Astrocyte (in vitro differentiated cells and primary cell): ENCODE measurements around the gene MPDU1. TPM values are rescaled to one million over a fixed set of nuclear protein-coding genes. Genes with fewer than 3 reads are reported as not detected.

Experiments used
- DNase-seq: peaks from one replicate; pipeline ENCODE4 v3.0.0-alpha.2; 2010; ENCODE audit warnings: low read depth
- FAIRE-seq: peaks from 2 replicates; lab custom pipeline; 2011; peaks lifted over from hg19 to GRCh38; lab: Jason Lieb, UNC
- H2AFZ ChIP-seq: 2 replicates; pipeline ENCODE4 v1.6.0; 2012; ENCODE audit warnings: low read depth, low read length, inconsistent platforms
- H3K27ac ChIP-seq: 2 replicates; pipeline ENCODE4 v1.5.1; 2011; ENCODE audit warnings: low read depth, low read length, inconsistent platforms
- H3K27me3 ChIP-seq: 2 replicates; pipeline ENCODE4 v1.6.0; 2011; ENCODE audit warnings: low read length, inconsistent platforms; ENCODE audit not compliant: insufficient read depth
- H3K36me3 ChIP-seq: 2 replicates; pipeline ENCODE4 v1.5.1; 2011; ENCODE audit warnings: low read length, inconsistent platforms; ENCODE audit not compliant: insufficient read depth
- H3K4me1 ChIP-seq: 2 replicates; pipeline ENCODE4 v1.5.1; 2011; ENCODE audit warnings: low read length, inconsistent platforms; ENCODE audit not compliant: insufficient read depth
- H3K4me2 ChIP-seq: 2 replicates; pipeline ENCODE4 v1.6.0; 2012; ENCODE audit warnings: low read length, inconsistent platforms
- H3K4me3 ChIP-seq: 2 replicates; pipeline ENCODE4 v1.5.1; 2011; ENCODE audit warnings: low read depth, mild to moderate bottlenecking, low read length, inconsistent platforms; ENCODE audit not compliant: insufficient read depth
- H3K79me2 ChIP-seq: 2 replicates; pipeline ENCODE4 v1.6.0; 2012; ENCODE audit warnings: mild to moderate bottlenecking, low read length, inconsistent platforms; ENCODE audit not compliant: insufficient read depth
- H3K9ac ChIP-seq: 2 replicates; pipeline ENCODE4 v1.6.0; 2012; ENCODE audit warnings: mild to moderate bottlenecking, low read length, inconsistent platforms
- H3K9me3 ChIP-seq: 2 replicates; pipeline ENCODE4 v1.5.1; 2012; ENCODE audit warnings: low read depth, mild to moderate bottlenecking, low read length, inconsistent platforms; ENCODE audit not compliant: insufficient read depth
- H4K20me1 ChIP-seq: 2 replicates; pipeline ENCODE4 v1.6.0; 2012; ENCODE audit warnings: low read length, inconsistent platforms; ENCODE audit not compliant: insufficient read depth
- H3K27ac Mint-ChIP-seq: one replicate; pipeline ENCODE4 v1.8.0; 2021; ENCODE audit warnings: mild to moderate bottlenecking, mixed read lengths; ENCODE audit not compliant: unreplicated experiment
- H3K27me3 Mint-ChIP-seq: one replicate; pipeline ENCODE4 v1.8.0; 2021; ENCODE audit warnings: low read depth, mixed read lengths; ENCODE audit not compliant: unreplicated experiment
- H3K36me3 Mint-ChIP-seq: one replicate; pipeline ENCODE4 v1.8.0; 2021; ENCODE audit warnings: low read depth, mixed read lengths; ENCODE audit not compliant: unreplicated experiment
- H3K4me1 Mint-ChIP-seq: one replicate; pipeline ENCODE4 v1.8.0; 2021; ENCODE audit warnings: low read depth, mixed read lengths; ENCODE audit not compliant: unreplicated experiment
- H3K4me3 Mint-ChIP-seq: one replicate; pipeline ENCODE4 v1.8.0; 2021; ENCODE audit warnings: mild to moderate bottlenecking, moderate library complexity, mixed read lengths; ENCODE audit not compliant: unreplicated experiment
- H3K9me3 Mint-ChIP-seq: one replicate; pipeline ENCODE4 v1.8.0; 2021; ENCODE audit warnings: mild to moderate bottlenecking, mixed read lengths; ENCODE audit not compliant: unreplicated experiment
- EZH2 ChIP-seq: IDR thresholded peaks from 2 replicates; pipeline ENCODE4 v1.6.1; 2012; ENCODE audit warnings: mild to moderate bottlenecking, low read length, inconsistent platforms; ENCODE audit not compliant: insufficient read depth
- total RNA-seq: library from RNA; stranded (reverse); gene quantifications from 2 replicates; pipeline ENCODE4 v1.2.1, GENCODE V29; 2021
- TF ChIP-seq, protein P1 (sequence below): IDR thresholded peaks from 2 replicates; pipeline ENCODE4 v1.5.1; 2011; ENCODE audit warnings: low read depth, mild to moderate bottlenecking, inconsistent platforms, low read length, moderate library complexity; ENCODE audit not compliant: insufficient read depth

Gene MPDU1
- total RNA-seq, 1 donor from 2014 or later: 51.2 TPM

DNA sequence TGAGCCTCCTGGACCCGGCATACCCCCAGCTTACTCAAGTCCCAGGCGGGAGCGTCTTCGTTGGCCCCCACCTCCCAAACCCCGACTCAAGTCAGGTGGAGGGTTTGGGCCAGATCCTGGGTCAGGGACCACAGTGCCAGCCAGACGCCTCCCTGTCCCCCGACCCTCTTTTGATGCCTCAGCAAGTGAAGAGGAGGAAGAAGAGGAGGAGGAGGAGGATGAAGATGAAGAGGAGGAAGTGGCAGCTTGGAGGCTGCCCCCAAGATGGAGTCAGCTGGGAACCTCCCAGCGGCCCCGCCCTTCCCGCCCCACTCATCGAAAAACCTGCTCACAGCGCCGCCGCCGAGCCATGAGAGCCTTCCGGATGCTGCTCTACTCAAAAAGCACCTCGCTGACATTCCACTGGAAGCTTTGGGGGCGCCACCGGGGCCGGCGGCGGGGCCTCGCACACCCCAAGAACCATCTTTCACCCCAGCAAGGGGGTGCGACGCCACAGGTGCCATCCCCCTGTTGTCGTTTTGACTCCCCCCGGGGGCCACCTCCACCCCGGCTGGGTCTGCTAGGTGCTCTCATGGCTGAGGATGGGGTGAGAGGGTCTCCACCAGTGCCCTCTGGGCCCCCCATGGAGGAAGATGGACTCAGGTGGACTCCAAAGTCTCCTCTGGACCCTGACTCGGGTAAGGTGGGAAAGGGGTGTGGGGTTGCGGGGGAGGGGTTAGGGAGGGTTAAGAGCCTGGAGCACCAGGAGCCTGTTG is 20.4 kb upstream of the MPDU1 start:
- Histone ChIP-seq H4K20me1 (peaks cover 24% of the 10 kb centered on the region), H3K4me1 (peaks cover 21% of the 10 kb centered on the region), H3K4me3 (peak overlapping the region; percentile 88), H3K79me2 (peaks cover 52% of the 10 kb centered on the region), H3K36me3 (peaks cover 25% of the 10 kb centered on the region), H3K27me3 (no peaks in the 10 kb centered on the region), H3K4me2 (peak overlapping the region; percentile 100), H2AFZ (no peak overlapping the region), H3K9ac (peak overlapping the region; percentile 88), H3K27ac (no peak overlapping the region), H3K9me3 (no peaks in the 10 kb centered on the region)
- DNase-seq (no peak), FAIRE-seq (no peak)
- peaks cover 18% of the 10 kb centered on the region for H3K4me1 Mint-ChIP-seq
- no peaks in the 10 kb centered on the region for H3K9me3 Mint-ChIP-seq
- peak overlapping the region; percentile 97 for H3K4me3 Mint-ChIP-seq
- peak overlapping the region; percentile 92 for H3K27ac Mint-ChIP-seq
- H3K27me3 Mint-ChIP-seq: no peaks in the 10 kb centered on the region
- TF ChIP-seq EZH2: no peak
- TF ChIP-seq, protein P1, sequence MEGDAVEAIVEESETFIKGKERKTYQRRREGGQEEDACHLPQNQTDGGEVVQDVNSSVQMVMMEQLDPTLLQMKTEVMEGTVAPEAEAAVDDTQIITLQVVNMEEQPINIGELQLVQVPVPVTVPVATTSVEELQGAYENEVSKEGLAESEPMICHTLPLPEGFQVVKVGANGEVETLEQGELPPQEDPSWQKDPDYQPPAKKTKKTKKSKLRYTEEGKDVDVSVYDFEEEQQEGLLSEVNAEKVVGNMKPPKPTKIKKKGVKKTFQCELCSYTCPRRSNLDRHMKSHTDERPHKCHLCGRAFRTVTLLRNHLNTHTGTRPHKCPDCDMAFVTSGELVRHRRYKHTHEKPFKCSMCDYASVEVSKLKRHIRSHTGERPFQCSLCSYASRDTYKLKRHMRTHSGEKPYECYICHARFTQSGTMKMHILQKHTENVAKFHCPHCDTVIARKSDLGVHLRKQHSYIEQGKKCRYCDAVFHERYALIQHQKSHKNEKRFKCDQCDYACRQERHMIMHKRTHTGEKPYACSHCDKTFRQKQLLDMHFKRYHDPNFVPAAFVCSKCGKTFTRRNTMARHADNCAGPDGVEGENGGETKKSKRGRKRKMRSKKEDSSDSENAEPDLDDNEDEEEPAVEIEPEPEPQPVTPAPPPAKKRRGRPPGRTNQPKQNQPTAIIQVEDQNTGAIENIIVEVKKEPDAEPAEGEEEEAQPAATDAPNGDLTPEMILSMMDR: no peak
- H3K36me3 Mint-ChIP-seq: peaks cover 12% of the 10 kb centered on the region

DNA sequence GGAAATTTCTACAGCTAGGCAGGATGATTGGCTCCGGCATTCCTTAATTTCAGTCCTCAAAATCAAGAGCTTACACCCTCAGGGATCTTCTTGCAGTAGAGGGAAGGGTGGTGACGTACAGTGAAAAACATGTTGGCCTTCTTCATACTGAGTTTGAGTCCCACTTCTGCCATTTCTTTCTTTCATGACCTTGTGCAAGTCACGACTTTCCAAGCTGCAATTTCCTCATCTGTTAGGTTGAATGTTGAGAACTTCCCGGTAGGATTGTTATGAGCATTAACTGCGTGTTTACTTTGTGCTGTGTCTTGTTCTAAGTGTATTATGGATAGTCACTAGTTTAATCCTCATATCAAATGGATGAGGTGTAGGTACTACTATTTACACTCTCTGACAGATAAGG is 14.1 kb upstream of the MPDU1 start:
- Histone ChIP-seq H3K9me3 (no peaks in the 10 kb centered on the region), H3K4me3 (no peak overlapping the region), H3K9ac (no peak overlapping the region), H3K79me2 (peaks cover 76% of the 10 kb centered on the region), H3K4me2 (no peak overlapping the region), H4K20me1 (peaks cover 41% of the 10 kb centered on the region), H3K27me3 (no peaks in the 10 kb centered on the region), H3K27ac (no peak overlapping the region), H3K36me3 (peaks cover 48% of the 10 kb centered on the region), H2AFZ (no peak overlapping the region), H3K4me1 (peaks cover 8% of the 10 kb centered on the region)
- FAIRE-seq (no peak), DNase-seq (no peak)
- no peak overlapping the region for H3K4me3 Mint-ChIP-seq
- H3K27me3 Mint-ChIP-seq: no peaks in the 10 kb centered on the region
- no peak overlapping the region for H3K27ac Mint-ChIP-seq
- peaks cover 8% of the 10 kb centered on the region for H3K4me1 Mint-ChIP-seq
- H3K9me3 Mint-ChIP-seq: no peaks in the 10 kb centered on the region
- no peak for TF ChIP-seq EZH2
- TF ChIP-seq, protein P1: no peak
- H3K36me3 Mint-ChIP-seq: peaks cover 29% of the 10 kb centered on the region

DNA sequence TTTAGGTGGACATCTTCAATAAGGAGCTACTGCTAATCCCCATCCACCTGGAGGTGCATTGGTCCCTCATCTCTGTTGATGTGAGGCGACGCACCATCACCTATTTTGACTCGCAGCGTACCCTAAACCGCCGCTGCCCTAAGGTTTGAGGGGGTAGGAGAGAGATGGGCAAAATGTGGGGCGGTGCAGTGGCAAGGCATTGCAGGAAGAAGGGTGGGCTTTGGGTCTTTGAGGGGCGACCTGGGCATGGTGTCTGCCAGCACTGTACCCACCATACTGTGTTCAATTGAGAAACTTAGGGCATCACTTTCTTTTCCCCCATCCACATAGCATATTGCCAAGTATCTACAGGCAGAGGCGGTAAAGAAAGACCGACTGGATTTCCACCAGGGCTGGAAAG is 13.3 kb upstream of the MPDU1 start:
- no peak for TF ChIP-seq EZH2
- TF ChIP-seq, protein P1: no peak
- H2AFZ ChIP-seq: no peak overlapping the region
- no peak overlapping the region for H3K27ac Mint-ChIP-seq
- peaks cover 41% of the 10 kb centered on the region for H4K20me1 ChIP-seq
- H3K36me3 Mint-ChIP-seq: peaks cover 31% of the 10 kb centered on the region
- H3K27me3 ChIP-seq: no peaks in the 10 kb centered on the region
- no peak overlapping the region for H3K4me3 ChIP-seq
- DNase-seq: no peak
- H3K27me3 Mint-ChIP-seq: no peaks in the 10 kb centered on the region
- H3K9me3 ChIP-seq: no peaks in the 10 kb centered on the region
- peaks cover 48% of the 10 kb centered on the region for H3K36me3 ChIP-seq
- FAIRE-seq: no peak
- H3K4me1 ChIP-seq: peaks cover 15% of the 10 kb centered on the region
- H3K9me3 Mint-ChIP-seq: no peaks in the 10 kb centered on the region
- H3K27ac ChIP-seq: no peak overlapping the region
- H3K9ac ChIP-seq: no peak overlapping the region
- peaks cover 76% of the 10 kb centered on the region for H3K79me2 ChIP-seq
- no peak overlapping the region for H3K4me2 ChIP-seq
- H3K4me1 Mint-ChIP-seq: peaks cover 14% of the 10 kb centered on the region
- H3K4me3 Mint-ChIP-seq: peak overlapping the region; percentile 50
